ENCODE data around the gene LRIT1. TPM values are rescaled to one million over a fixed set of nuclear protein-coding genes. Genes with fewer than 3 reads are reported as not detected.

The LRIT1 gene
- total RNA-seq, 1 experiment from 2014 or later, result not detected

- Histone ChIP-seq H3K4me3 (replicated peaks in 1 of 2; ENCODE audit: low read depth in 1 of 2, low read length in 2 of 2) (no peak overlapping the region), H3K4me1 (ENCODE audit: control insufficient read depth in 1 of 2, insufficient read depth in 2 of 2, low read length in 2 of 2) (no peaks in the 10 kb centered on the region), H4K20me1 (ENCODE audit: insufficient read depth) (no peaks in the 10 kb centered on the region), H2AFZ (ENCODE audit: low read depth, low read length, poor library complexity, severe bottlenecking) (no peak overlapping the region), H3K79me2 (ENCODE audit: insufficient read depth, low read length) (no peaks in the 10 kb centered on the region), H3K27me3 (ENCODE audit: insufficient read depth, low read length) (peaks cover 12% of the 10 kb centered on the region), H3K4me2 (ENCODE audit: low read length) (no peak overlapping the region), H3K9ac (ENCODE audit: low read length) (no peak overlapping the region), H3K27ac (ENCODE audit: low read depth, low read length) (no peak overlapping the region), H3K9me3 (ENCODE audit: control insufficient read depth in 1 of 2, insufficient read depth in 1 of 2, low read depth in 1 of 2, low read length in 2 of 2) (no peaks in the 10 kb centered on the region), H3K36me3 (ENCODE audit: control insufficient read depth in 1 of 2, insufficient read depth in 2 of 2, low read length in 2 of 2) (no peaks in the 10 kb centered on the region), H3K9me2 (ENCODE audit: insufficient read depth) (no peaks in the 10 kb centered on the region)
- ATAC-seq (no peak), DNase-seq (ENCODE audit: low read depth, low spot score) (no peak)
- RAD21 ChIA-PET (ENCODE audit: low non-redundant PET in 1 of 2, low total read pairs in 2 of 2, uncharacterized antibody in 2 of 2, unreplicated experiment in 2 of 2), result no interaction called here
- no TSS peak for BruUV-seq (replicated peaks)
- CTCF ChIA-PET, result interaction anchor here (1.3 kb wide), 1 partner anchor 9 kb away, joined by 3 read pairs; no protein-coding TSS in a partner anchor
- POLR2A ChIA-PET, result no interaction called here
- intact Hi-C loops (cut with micrococcal nuclease), result no loop called here
- TF ChIP-seq EZH2 (IDR thresholded peaks at IDR 0.05) (no peak), EGR1 (IDR thresholded peaks at IDR 0.05; ENCODE audit: low read depth) (no peak), SIN3A (IDR thresholded peaks at IDR 0.05; ENCODE audit: low read depth) (no peak), RAD21 (IDR thresholded peaks at IDR 0.05; ENCODE audit: low read depth) (no peak), JUND (IDR thresholded peaks at IDR 0.05) (no peak), CBX3 (IDR thresholded peaks at IDR 0.05; ENCODE audit: low read depth) (no peak), ZNF274 (IDR thresholded peaks at IDR 0.05; ENCODE audit: low read depth, low read length) (no peak), SRF (IDR thresholded peaks at IDR 0.05; ENCODE audit: low read depth) (no peak), CEBPB (IDR thresholded peaks at IDR 0.05; ENCODE audit: low read depth) (no peak), YY1 (IDR thresholded peaks at IDR 0.05; ENCODE audit: extremely low read depth, insufficient replicate concordance, low read depth, low read length) (no peak), CTCF (IDR thresholded peaks at IDR 0.05 in 2 of 3, conservative IDR thresholded peaks at IDR 0.05 in 1 of 3; ENCODE audit: borderline replicate concordance in 1 of 3, insufficient read depth in 1 of 3, low read depth in 2 of 3, low read length in 2 of 3) (no peak), ATF3 (IDR thresholded peaks at IDR 0.05) (no peak), EZH2phosphoT487 (IDR thresholded peaks at IDR 0.05; ENCODE audit: borderline replicate concordance) (no peak), POLR2A (IDR thresholded peaks at IDR 0.05; ENCODE audit: borderline replicate concordance, extremely low read depth, insufficient read depth, insufficient read length) (no peak), ZFX (IDR thresholded peaks at IDR 0.05) (no peak), FOSL1 (IDR thresholded peaks at IDR 0.05; ENCODE audit: low read depth) (no peak)
- TF ChIP-seq, protein P1, sequence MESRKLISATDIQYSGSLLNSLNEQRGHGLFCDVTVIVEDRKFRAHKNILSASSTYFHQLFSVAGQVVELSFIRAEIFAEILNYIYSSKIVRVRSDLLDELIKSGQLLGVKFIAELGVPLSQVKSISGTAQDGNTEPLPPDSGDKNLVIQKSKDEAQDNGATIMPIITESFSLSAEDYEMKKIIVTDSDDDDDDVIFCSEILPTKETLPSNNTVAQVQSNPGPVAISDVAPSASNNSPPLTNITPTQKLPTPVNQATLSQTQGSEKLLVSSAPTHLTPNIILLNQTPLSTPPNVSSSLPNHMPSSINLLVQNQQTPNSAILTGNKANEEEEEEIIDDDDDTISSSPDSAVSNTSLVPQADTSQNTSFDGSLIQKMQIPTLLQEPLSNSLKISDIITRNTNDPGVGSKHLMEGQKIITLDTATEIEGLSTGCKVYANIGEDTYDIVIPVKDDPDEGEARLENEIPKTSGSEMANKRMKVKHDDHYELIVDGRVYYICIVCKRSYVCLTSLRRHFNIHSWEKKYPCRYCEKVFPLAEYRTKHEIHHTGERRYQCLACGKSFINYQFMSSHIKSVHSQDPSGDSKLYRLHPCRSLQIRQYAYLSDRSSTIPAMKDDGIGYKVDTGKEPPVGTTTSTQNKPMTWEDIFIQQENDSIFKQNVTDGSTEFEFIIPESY (IDR thresholded peaks at IDR 0.05; ENCODE audit: extremely low read depth, insufficient replicate concordance, low read length), result no peak
- TF ChIP-seq, protein P2, sequence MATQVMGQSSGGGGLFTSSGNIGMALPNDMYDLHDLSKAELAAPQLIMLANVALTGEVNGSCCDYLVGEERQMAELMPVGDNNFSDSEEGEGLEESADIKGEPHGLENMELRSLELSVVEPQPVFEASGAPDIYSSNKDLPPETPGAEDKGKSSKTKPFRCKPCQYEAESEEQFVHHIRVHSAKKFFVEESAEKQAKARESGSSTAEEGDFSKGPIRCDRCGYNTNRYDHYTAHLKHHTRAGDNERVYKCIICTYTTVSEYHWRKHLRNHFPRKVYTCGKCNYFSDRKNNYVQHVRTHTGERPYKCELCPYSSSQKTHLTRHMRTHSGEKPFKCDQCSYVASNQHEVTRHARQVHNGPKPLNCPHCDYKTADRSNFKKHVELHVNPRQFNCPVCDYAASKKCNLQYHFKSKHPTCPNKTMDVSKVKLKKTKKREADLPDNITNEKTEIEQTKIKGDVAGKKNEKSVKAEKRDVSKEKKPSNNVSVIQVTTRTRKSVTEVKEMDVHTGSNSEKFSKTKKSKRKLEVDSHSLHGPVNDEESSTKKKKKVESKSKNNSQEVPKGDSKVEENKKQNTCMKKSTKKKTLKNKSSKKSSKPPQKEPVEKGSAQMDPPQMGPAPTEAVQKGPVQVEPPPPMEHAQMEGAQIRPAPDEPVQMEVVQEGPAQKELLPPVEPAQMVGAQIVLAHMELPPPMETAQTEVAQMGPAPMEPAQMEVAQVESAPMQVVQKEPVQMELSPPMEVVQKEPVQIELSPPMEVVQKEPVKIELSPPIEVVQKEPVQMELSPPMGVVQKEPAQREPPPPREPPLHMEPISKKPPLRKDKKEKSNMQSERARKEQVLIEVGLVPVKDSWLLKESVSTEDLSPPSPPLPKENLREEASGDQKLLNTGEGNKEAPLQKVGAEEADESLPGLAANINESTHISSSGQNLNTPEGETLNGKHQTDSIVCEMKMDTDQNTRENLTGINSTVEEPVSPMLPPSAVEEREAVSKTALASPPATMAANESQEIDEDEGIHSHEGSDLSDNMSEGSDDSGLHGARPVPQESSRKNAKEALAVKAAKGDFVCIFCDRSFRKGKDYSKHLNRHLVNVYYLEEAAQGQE (IDR thresholded peaks at IDR 0.05; ENCODE audit: low read depth), result no peak
- TF ChIP-seq, protein P3, sequence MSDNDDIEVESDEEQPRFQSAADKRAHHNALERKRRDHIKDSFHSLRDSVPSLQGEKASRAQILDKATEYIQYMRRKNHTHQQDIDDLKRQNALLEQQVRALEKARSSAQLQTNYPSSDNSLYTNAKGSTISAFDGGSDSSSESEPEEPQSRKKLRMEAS (IDR thresholded peaks at IDR 0.05), result no peak
Observed at GRCh38 chr10:84201682-84202081, 39.7 kb downstream of the LRIT1 start.

Data from HCT116 (cell line).